Measurements from ENCODE around the gene CYS1.

CYS1 gene

GRCh38 chr2:10071176-10071575 lies 9.0 kb downstream of the CYS1 start:
- no peak for DNase-seq

- DNase-seq = no peak
These were observed 12.3 kb downstream of the CYS1 start for GRCh38 chr2:10067881-10068280.

- no peak for DNase-seq
These were observed 12.9 kb downstream of the CYS1 start for GRCh38 chr2:10067330-10067729.

- DNase-seq = no peak
These were observed 14.5 kb downstream of the CYS1 start for GRCh38 chr2:10065773-10066055.

GRCh38 chr2:10064932-10065772 lies 15.1 kb downstream of the CYS1 start:
- no peak for DNase-seq

- no peak for DNase-seq
These were observed 16.6 kb downstream of the CYS1 start for GRCh38 chr2:10063566-10063965.

- no peak for DNase-seq
These were observed 17.3 kb downstream of the CYS1 start for GRCh38 chr2:10062931-10063365.

- no peak for DNase-seq
These were observed 18.8 kb downstream of the CYS1 start for GRCh38 chr2:10061221-10061925.

GRCh38 chr2:10059552-10060335 lies 20.5 kb downstream of the CYS1 start:
- no peak for DNase-seq

GRCh38 chr2:10059016-10059351 lies 21.2 kb downstream of the CYS1 start:
- no peak for DNase-seq

GRCh38 chr2:10058251-10059015 lies 21.8 kb downstream of the CYS1 start:
- DNase-seq = no peak

- DNase-seq = no peak
These were observed 22.7 kb downstream of the CYS1 start for GRCh38 chr2:10057231-10058107.

- DNase-seq = no peak
These were observed 23.8 kb downstream of the CYS1 start for GRCh38 chr2:10056439-10056838.

GRCh38 chr2:10054976-10055375 lies 25.2 kb downstream of the CYS1 start:
- no peak for DNase-seq

- no peak for DNase-seq
These were observed 25.8 kb downstream of the CYS1 start for GRCh38 chr2:10054424-10054823.

GRCh38 chr2:10053351-10053750 lies 26.9 kb downstream of the CYS1 start:
- DNase-seq = no peak

GRCh38 chr2:10052216-10052615 lies 28.0 kb downstream of the CYS1 start:
- no peak for DNase-seq

GRCh38 chr2:10048501-10049171 lies 31.6 kb downstream of the CYS1 start:
- DNase-seq = peak; percentile 71

- no peak for DNase-seq
These were observed 32.4 kb downstream of the CYS1 start for GRCh38 chr2:10047616-10048500.

GRCh38 chr2:10046931-10047330 lies 33.3 kb downstream of the CYS1 start:
- no peak for DNase-seq

All from DMS79 treated with DMSO at 0.1 percent for 48 hours (cell line).